NB4 (cell line): Measurements from ENCODE around the gene CBLN4.

Experiments
- DNase-seq: peaks from one replicate; pipeline ENCODE4 v3.0.0; 2010; ENCODE audit warnings: low read depth
- H3K4me3 ChIP-seq: one replicate; pipeline ENCODE4 v1.5.1; 2011; ENCODE audit warnings: mild to moderate bottlenecking, low read depth, low read length, moderate library complexity
- MAX ChIP-seq: IDR thresholded peaks from 2 replicates; pipeline ENCODE4 v1.6.1; 2011; ENCODE audit warnings: low read depth, low read length
- MYC ChIP-seq: IDR thresholded peaks from 2 replicates; pipeline ENCODE4 v1.6.1; 2011; ENCODE audit warnings: low read depth, low read length
- POLR2A ChIP-seq: IDR thresholded peaks from 2 replicates; pipeline ENCODE4 v1.6.1; 2011; ENCODE audit warnings: mild to moderate bottlenecking; ENCODE audit not compliant: insufficient read length; ENCODE audit errors: extremely low read depth
- TF ChIP-seq, protein P1 (sequence below): IDR thresholded peaks from one replicate; pipeline ENCODE4 v1.5.1; 2012; ENCODE audit warnings: low read depth, low read length

Gene CBLN4

GRCh38 chr20:56014998-56015397, 9.7 kb upstream of the CBLN4 start:
- TF ChIP-seq POLR2A (no peak), MAX (no peak), MYC (no peak)
- TF ChIP-seq, protein P1, sequence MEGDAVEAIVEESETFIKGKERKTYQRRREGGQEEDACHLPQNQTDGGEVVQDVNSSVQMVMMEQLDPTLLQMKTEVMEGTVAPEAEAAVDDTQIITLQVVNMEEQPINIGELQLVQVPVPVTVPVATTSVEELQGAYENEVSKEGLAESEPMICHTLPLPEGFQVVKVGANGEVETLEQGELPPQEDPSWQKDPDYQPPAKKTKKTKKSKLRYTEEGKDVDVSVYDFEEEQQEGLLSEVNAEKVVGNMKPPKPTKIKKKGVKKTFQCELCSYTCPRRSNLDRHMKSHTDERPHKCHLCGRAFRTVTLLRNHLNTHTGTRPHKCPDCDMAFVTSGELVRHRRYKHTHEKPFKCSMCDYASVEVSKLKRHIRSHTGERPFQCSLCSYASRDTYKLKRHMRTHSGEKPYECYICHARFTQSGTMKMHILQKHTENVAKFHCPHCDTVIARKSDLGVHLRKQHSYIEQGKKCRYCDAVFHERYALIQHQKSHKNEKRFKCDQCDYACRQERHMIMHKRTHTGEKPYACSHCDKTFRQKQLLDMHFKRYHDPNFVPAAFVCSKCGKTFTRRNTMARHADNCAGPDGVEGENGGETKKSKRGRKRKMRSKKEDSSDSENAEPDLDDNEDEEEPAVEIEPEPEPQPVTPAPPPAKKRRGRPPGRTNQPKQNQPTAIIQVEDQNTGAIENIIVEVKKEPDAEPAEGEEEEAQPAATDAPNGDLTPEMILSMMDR, result no peak
- no peak for DNase-seq
- H3K4me3 ChIP-seq, result no peak overlapping the region

DNA sequence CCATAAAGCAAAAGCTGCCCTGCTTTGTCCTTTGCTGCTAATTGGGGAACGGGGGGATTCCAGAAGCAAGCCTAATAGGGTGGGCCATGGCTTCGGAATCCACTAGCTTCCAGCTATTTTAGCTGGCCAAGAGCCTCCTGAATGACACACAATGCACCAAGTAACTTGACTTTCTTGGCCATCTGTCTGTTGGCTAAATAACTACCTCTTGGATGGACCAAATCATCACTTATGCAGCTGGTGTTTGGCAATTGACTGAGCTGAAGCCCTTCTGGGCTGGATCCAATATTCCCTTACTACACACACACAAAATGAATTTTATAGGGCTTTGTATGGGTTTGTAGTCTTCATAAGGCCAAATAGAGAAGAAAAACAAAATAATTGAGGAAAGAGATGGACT, 8.8 kb upstream of the CBLN4 start:
- no peak for TF ChIP-seq MYC
- TF ChIP-seq MAX, result no peak
- TF ChIP-seq, protein P1, result no peak
- TF ChIP-seq POLR2A, result no peak
- no peak for DNase-seq
- H3K4me3 ChIP-seq, result no peak overlapping the region

DNA sequence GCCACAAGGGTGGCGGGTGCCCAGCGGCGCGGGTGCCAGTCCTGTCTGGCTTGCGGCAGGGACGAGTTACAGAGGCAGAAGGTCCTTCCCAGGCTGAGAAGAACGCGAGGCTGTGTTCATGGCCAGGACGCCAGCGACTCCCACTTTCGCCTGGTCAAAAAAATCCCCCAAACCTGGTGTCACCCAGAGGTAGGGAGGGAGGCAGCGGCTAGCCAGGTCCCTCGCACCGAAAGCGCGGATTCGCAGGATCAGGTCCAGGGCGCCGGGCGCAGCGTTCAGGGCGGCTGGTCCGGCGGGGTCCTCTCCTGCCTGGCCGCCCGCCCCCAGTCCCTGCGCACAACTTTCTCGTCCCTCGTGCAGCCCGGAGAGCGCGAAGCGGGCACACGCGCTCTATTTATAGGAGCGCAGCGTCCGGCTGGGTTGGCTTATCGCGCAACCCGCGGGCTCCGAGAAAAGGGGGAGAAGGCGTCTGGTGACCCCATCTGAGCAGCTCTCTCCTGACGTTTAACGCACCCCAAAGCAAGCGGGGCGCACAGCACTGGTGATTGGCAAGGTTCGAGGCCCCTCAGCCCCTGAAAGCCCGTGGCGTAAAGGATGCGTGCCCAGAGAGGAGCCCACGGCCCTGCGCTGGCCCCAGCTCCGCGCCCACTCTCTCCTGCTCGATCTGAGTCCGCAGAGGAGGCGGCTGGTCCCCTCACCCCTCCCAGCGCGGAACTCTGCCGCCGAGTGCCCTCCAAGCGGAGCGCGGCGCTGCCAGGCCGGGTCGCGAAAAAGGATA, 519 bp downstream of the CBLN4 start:
- TF ChIP-seq MYC (no peak), POLR2A (no peak), MAX (no peak)
- TF ChIP-seq, protein P1, result no peak
- no peak for DNase-seq

GRCh38 chr20:56004007-56004406, 1.3 kb downstream of the CBLN4 start:
- H3K4me3 ChIP-seq, result no peak overlapping the region
- TF ChIP-seq POLR2A (no peak), MYC (no peak), MAX (no peak)
- TF ChIP-seq, protein P1, result no peak
- no peak for DNase-seq

More for the DNA sequence above, 519 bp downstream of the CBLN4 start:
- H3K4me3 ChIP-seq, result no peak overlapping the region

DNA sequence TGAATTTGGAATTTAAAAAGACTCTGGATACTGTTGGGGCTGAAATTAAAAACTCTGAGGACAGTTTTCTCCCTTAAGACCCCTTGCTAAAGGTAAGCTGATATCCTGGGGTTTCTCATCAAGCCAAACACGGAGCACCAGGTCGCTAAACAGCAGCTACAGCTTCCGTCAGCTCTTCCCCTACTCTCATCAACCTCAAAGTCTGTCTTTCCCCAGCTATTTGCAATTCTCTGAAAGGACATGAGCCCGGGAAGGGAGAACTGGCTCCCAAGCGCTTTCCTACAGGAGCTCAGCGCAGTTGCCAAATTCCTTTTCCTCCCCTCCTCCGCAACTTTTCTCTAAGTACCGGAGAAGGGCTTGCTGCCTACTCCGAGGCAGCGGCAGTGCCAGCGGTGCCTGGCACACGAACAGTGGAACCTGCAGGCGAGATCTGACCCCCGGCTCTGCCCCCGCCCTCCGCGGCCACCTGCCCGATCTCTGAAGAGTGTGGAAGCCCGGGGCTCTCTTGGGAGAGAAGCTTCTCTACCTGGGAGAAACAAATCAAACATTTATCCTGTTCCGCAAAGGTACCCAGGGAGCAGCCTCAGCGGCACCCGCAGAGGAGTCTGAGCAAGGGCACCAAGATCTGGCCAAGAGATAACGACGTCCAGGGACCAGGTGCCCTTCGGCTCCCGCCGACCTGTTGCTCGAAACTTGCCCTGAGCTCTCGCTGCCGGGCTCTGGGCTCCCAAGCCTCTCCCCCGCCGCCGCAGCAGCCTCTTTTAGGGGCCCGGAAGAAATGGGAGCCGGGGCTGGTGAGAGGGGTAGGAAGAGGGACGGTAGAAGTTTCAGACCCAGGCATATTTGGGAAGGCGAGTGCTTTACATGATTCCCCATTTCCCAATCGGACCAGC, 2.2 kb downstream of the CBLN4 start:
- DNase-seq, result no peak
- TF ChIP-seq MAX (no peak), POLR2A (no peak), MYC (no peak)
- TF ChIP-seq, protein P1, result no peak
- no peak overlapping the region for H3K4me3 ChIP-seq
